Thoracic aorta (tissue), 2 donors: ENCODE results near the gene PAM. TPM values are rescaled to one million over a fixed set of nuclear protein-coding genes. Genes with fewer than 3 reads are reported as not detected.
A peak's percentile ranks its signal among the peaks of the same experiment; 100 is the strongest.

Experiments used
- ATAC-seq: fragments of 150-250 bp; one replicate; pipeline ENCODE4 v1.8.0; 2017; ENCODE audit warnings: low read depth; ENCODE audit not compliant: insufficient number of reproducible peaks, low FRiP score
- DNase-seq: peaks from one replicate; pipeline ENCODE4 v3.0.0-alpha.2; 2020; ENCODE audit warnings: low spot score
- H3K27ac ChIP-seq, 2 donors: fragments of 200-600 bp; sonication (generic); 1 replicate in 1 of 2; 2 replicates in 1 of 2; pipeline ENCODE4 v1.5.1; 2016; ENCODE audit warnings: mild to moderate bottlenecking in 2 of 2, moderate library complexity in 2 of 2
- H3K27me3 ChIP-seq: fragments of 200-600 bp; sonication (generic); replicated peaks from 2 replicates; pipeline ENCODE4 v1.6.0; 2016; ENCODE audit warnings: mild to moderate bottlenecking; ENCODE audit not compliant: insufficient read depth
- H3K36me3 ChIP-seq: fragments of 200-600 bp; sonication (generic); one replicate; pipeline ENCODE4 v1.5.1; 2016
- H3K4me1 ChIP-seq, 2 donors: fragments of 200-600 bp; sonication (generic); 1 replicate in 1 of 2; 2 replicates in 1 of 2; pipeline versions ENCODE4 v1.5.1 to v1.6.0; 2016; ENCODE audit warnings: low read depth in 2 of 2, mild to moderate bottlenecking in 1 of 2; ENCODE audit not compliant: control insufficient read depth in 1 of 2
- H3K4me3 ChIP-seq: fragments of 200-600 bp; sonication (generic); 2 replicates; pipeline ENCODE4 v1.5.1; 2016; ENCODE audit warnings: mild to moderate bottlenecking
- H3K9me3 ChIP-seq: fragments of 200-600 bp; sonication (generic); 2 replicates; pipeline ENCODE4 v1.5.1; 2016
- CTCF ChIP-seq: fragments of 200-600 bp; sonication (generic); IDR thresholded peaks from one replicate; pipeline ENCODE4 v1.5.1; 2019; ENCODE audit warnings: antibody characterized with exemption
- total RNA-seq, 2 donors: library from RNA; depleted of rRNA; stranded (reverse); fragments of >200 nt; gene quantifications; one replicate each; pipeline versions ENCODE4 v1.1.0 to v1.2.3, GENCODE V29; 2016

Gene PAM
- total RNA-seq, 2 donors from 2014 or later: 571 to 806 TPM

GRCh38 chr5:102753889-102754766 is 977 bp upstream of the PAM start:
- no peak for DNase-seq
- Histone ChIP-seq H3K27ac (peak overlapping the region; percentile 93 to 95), H3K4me3 (peak overlapping the region; percentile 92), H3K36me3 (no peaks in the 10 kb centered on the region), H3K4me1 (peaks cover 21 to 34% of the 10 kb centered on the region in 2 donors), H3K27me3 (no peaks in the 10 kb centered on the region), H3K9me3 (no peaks in the 10 kb centered on the region)
- no peak for ATAC-seq
- TF ChIP-seq CTCF: no peak

- H3K9me3 ChIP-seq: no peaks in the 10 kb centered on the region
- H3K4me3 ChIP-seq: peak overlapping the region; percentile 92
- H3K36me3 ChIP-seq: no peaks in the 10 kb centered on the region
- DNase-seq (peak; percentile 64), ATAC-seq (peak; percentile 84)
- no peaks in the 10 kb centered on the region for H3K27me3 ChIP-seq
- H3K4me1 ChIP-seq: peaks cover 36 to 51% of the 10 kb centered on the region in 2 donors
- peak overlapping the region; percentile 93 to 95 for H3K27ac ChIP-seq
- no peak for TF ChIP-seq CTCF
Observed at GRCh38 chr5:102755686-102756371, 724 bp downstream of the PAM start.

GRCh38 chr5:102758576-102758975 is 3.5 kb downstream of the PAM start:
- no peak for DNase-seq
- TF ChIP-seq CTCF: no peak
- Histone ChIP-seq H3K27ac (peak overlapping the region; percentile 49 to 93), H3K4me1 (peaks cover 54 to 77% of the 10 kb centered on the region in 2 donors), H3K36me3 (no peaks in the 10 kb centered on the region), H3K9me3 (no peaks in the 10 kb centered on the region), H3K4me3 (peak overlapping the region; percentile 45), H3K27me3 (no peaks in the 10 kb centered on the region)
- ATAC-seq: peak; percentile 38

- ATAC-seq: no peak
- H3K4me3 ChIP-seq: no peak overlapping the region
- H3K4me1 ChIP-seq: peaks cover 49 to 76% of the 10 kb centered on the region in 2 donors
Observed at GRCh38 chr5:102759289-102759688, 4.2 kb downstream of the PAM start.

More at GRCh38 chr5:102759289-102759688, 4.2 kb downstream of the PAM start:
- Histone ChIP-seq H3K9me3 (no peaks in the 10 kb centered on the region), H3K36me3 (no peaks in the 10 kb centered on the region), H3K27me3 (no peaks in the 10 kb centered on the region), H3K27ac (peak overlapping the region; percentile 26 to 93)
- no peak for DNase-seq
- no peak for TF ChIP-seq CTCF
